ENCODE data around the gene ASB2.

GRCh38 chr14:94008234-94008633, 31.9 kb upstream of the ASB2 start:
- TF ChIP-seq EZH2phosphoT487 (IDR thresholded peaks at IDR 0.05; ENCODE audit: low read depth) (no peak), CTCF (IDR thresholded peaks at IDR 0.05; ENCODE audit: low read depth, low read length) (no peak)
